HCT116 (cell line): Measurements from ENCODE around the gene ITGA2B. TPM values are rescaled to one million over a fixed set of nuclear protein-coding genes. Genes with fewer than 3 reads are reported as not detected.
"Not testable (repeated sequence)": the region's sequence is repeated elsewhere in the genome, so short reads cannot be mapped to it uniquely, and the experiment has no call there.

Source experiments
- ATAC-seq: fragments of 200-7000 bp; cut with Tn5 transposase; 2 replicates; pipeline ENCODE4 v1.9.1; 2020; ENCODE audit warnings: mild to moderate bottlenecking, moderate library complexity
- BruUV-seq: library from RNA; stranded (reverse); fragments of 400-500 nt; replicated peaks from 2 replicates; lab custom pipeline; 2021; lab: Mats Ljungman, UMichigan
- CTCF ChIA-PET: fragments of 300-600 bp; sonication (Branson Sonifier 250); formaldehyde crosslinking; loops from one replicate; lab custom pipeline; 2021; ENCODE audit warnings: antibody characterized with exemption; lab: Charles Lee
- POLR2A ChIA-PET: fragments of 300-600, 350-600 bp; sonication (Branson Sonifier 250); formaldehyde crosslinking; loops from one replicate; lab custom pipeline; 2021; ENCODE audit warnings: antibody characterized with exemption; lab: Charles Lee
- RAD21 ChIA-PET, 2 experiments: fragments of 300-600 bp; sonication (Branson Sonifier 250); formaldehyde crosslinking; loops; one replicate each; lab custom pipeline; 2023; ENCODE audit warnings: low total read pairs in 2 of 2; ENCODE audit not compliant: uncharacterized antibody in 2 of 2, unreplicated experiment in 2 of 2, low non-redundant PET in 1 of 2; lab: Charles Lee
- DNase-seq: peaks from one replicate; pipeline ENCODE4 v3.0.0-alpha.2; 2010; ENCODE audit warnings: low read depth, low spot score
- H2AFZ ChIP-seq: fragments of 200-600 bp; shearing (Covaris generic), sonication (generic); 2 replicates; pipeline ENCODE4 v1.6.1; 2017; ENCODE audit warnings: low read depth, mixed run types, mixed read lengths, antibody characterized with exemption, low read length; ENCODE audit not compliant: poor library complexity, severe bottlenecking
- H3K27ac ChIP-seq: 2 replicates; pipeline ENCODE4 v1.5.1; 2012; ENCODE audit warnings: low read depth, low read length
- H3K27me3 ChIP-seq: fragments of 200-600 bp; sonication (generic); 2 replicates; pipeline ENCODE4 v1.6.1; 2016; ENCODE audit warnings: mixed run types, low read length, mixed read lengths; ENCODE audit not compliant: insufficient read depth
- H3K36me3 ChIP-seq, 2 experiments: fragments of 200-500 bp in 1 of 2; fragments of 200-600 bp in 1 of 2; sonication (Bioruptor generic) in 1 of 2; sonication (generic) in 1 of 2; 2 replicates each; pipeline versions ENCODE4 v1.5.1 to v1.6.1; 2014 to 2016; ENCODE audit warnings: low read length in 2 of 2, inconsistent platforms in 1 of 2, mixed read lengths in 1 of 2, mixed run types in 1 of 2; ENCODE audit not compliant: insufficient read depth in 2 of 2, control insufficient read depth in 1 of 2
- H3K4me1 ChIP-seq, 2 experiments: fragments of 200-600 bp in 1 of 2; sonication (generic) in 1 of 2; 2 replicates each; pipeline versions ENCODE4 v1.5.1 to v1.6.1; 2012 to 2017; ENCODE audit warnings: low read length in 2 of 2, inconsistent platforms in 1 of 2, mild to moderate bottlenecking in 1 of 2, mixed read lengths in 1 of 2, mixed run types in 1 of 2, moderate library complexity in 1 of 2; ENCODE audit not compliant: insufficient read depth in 2 of 2, control insufficient read depth in 1 of 2
- H3K4me2 ChIP-seq: fragments of 200-600 bp; sonication (generic); 2 replicates; pipeline ENCODE4 v1.6.1; 2017; ENCODE audit warnings: mixed run types, low read length, mixed read lengths
- H3K4me3 ChIP-seq, 2 experiments: fragments of 200-600 bp in 1 of 2; sonication (generic) in 1 of 2; replicated peaks in 1 of 2; 2 replicates each; pipeline ENCODE4 v1.5.1; 2011 to 2016; ENCODE audit warnings: low read length in 2 of 2, control low read depth in 1 of 2, low read depth in 1 of 2, mild to moderate bottlenecking in 1 of 2, mixed read lengths in 1 of 2, mixed run types in 1 of 2
- H3K79me2 ChIP-seq: fragments of 200-600 bp; sonication (generic); 2 replicates; pipeline ENCODE4 v1.6.1; 2017; ENCODE audit warnings: mild to moderate bottlenecking, mixed run types, low read length, moderate library complexity, mixed read lengths; ENCODE audit not compliant: insufficient read depth
- H3K9ac ChIP-seq: fragments of 200-600 bp; sonication (generic); 2 replicates; pipeline ENCODE4 v1.6.1; 2016; ENCODE audit warnings: low read length, mixed read lengths
- H3K9me2 ChIP-seq: fragments of 200-600 bp; sonication (generic), shearing (Covaris generic); 2 replicates; pipeline ENCODE4 v1.6.1; 2017; ENCODE audit warnings: mixed run types, mild to moderate bottlenecking, moderate library complexity; ENCODE audit not compliant: insufficient read depth
- H3K9me3 ChIP-seq, 2 experiments: fragments of 200-500 bp in 1 of 2; fragments of 200-600 bp in 1 of 2; sonication (Bioruptor generic) in 1 of 2; sonication (generic) in 1 of 2; 2 replicates each; pipeline ENCODE4 v1.6.1; 2014 to 2017; ENCODE audit warnings: low read length in 2 of 2, mixed read lengths in 2 of 2, inconsistent platforms in 1 of 2, low read depth in 1 of 2, mild to moderate bottlenecking in 1 of 2, mixed run types in 1 of 2, moderate library complexity in 1 of 2; ENCODE audit not compliant: control insufficient read depth in 1 of 2, insufficient read depth in 1 of 2
- H4K20me1 ChIP-seq: fragments of 200-600 bp; sonication (generic), shearing (Covaris generic); 2 replicates; pipeline ENCODE4 v1.6.1; 2017; ENCODE audit warnings: mixed run types, mild to moderate bottlenecking, moderate library complexity; ENCODE audit not compliant: insufficient read depth
- SIN3A ChIP-seq: IDR thresholded peaks from 2 replicates; pipeline ENCODE4 v1.6.1; 2012; ENCODE audit warnings: low read depth
- intact Hi-C: fragments of 100-400 bp; cut with micrococcal nuclease; formaldehyde crosslinking; loops from 2 replicates; pipeline ENCODE4 v1.10.0; 2022
- total RNA-seq: library from RNA; stranded (reverse); gene quantifications from one replicate; pipeline ENCODE4 v1.2.1, GENCODE V29; 2021; ENCODE audit not compliant: unreplicated experiment

Gene ITGA2B
- total RNA-seq, 1 experiment from 2014 or later, result 7.6 TPM

GRCh38 chr17:44348234-44348987 is 41.0 kb downstream of the ITGA2B start:
- peaks cover 4 to 18% of the 10 kb centered on the region in 2 experiments; a peak in 3 of 4 replicates for H3K4me1 ChIP-seq
- no peak for DNase-seq
- RAD21 ChIA-PET, result no interaction called here
- TF ChIP-seq SIN3A, result no peak
- no peaks in the 10 kb centered on the region for H4K20me1 ChIP-seq
- CTCF ChIA-PET, result interaction anchor here (1.3 to 2.3 kb wide), 2 partner anchors 15 to 139 kb away, joined by 4 to 13 read pairs; partner anchors contain the start of gene FAM171A2
- ATAC-seq, result no peak
- BruUV-seq, result no TSS peak
- no peak overlapping the region for H3K4me2 ChIP-seq
- no peak overlapping the region for H2AFZ ChIP-seq
- H3K27me3 ChIP-seq, result no peaks in the 10 kb centered on the region
- H3K4me3 ChIP-seq, result no peak overlapping the region
- H3K9me2 ChIP-seq, result no peaks in the 10 kb centered on the region
- H3K36me3 ChIP-seq, result peaks cover 0 to 4% of the 10 kb centered on the region in 2 experiments; a peak in 1 of 4 replicates
- intact Hi-C loops, result no loop called here
- no peaks in the 10 kb centered on the region for H3K79me2 ChIP-seq
- H3K9me3 ChIP-seq, result no peaks in the 10 kb centered on the region
- H3K9ac ChIP-seq, result no peak overlapping the region
- POLR2A ChIA-PET, result no interaction called here
- no peak overlapping the region for H3K27ac ChIP-seq

- DNase-seq, H3K4me3 ChIP-seq, H3K9me3 ChIP-seq, intact Hi-C loops, H3K9me2 ChIP-seq, ATAC-seq, H4K20me1 ChIP-seq, H3K79me2 ChIP-seq, H2AFZ ChIP-seq, RAD21 ChIA-PET, H3K9ac ChIP-seq, POLR2A ChIA-PET, BruUV-seq, H3K27me3 ChIP-seq, H3K36me3 ChIP-seq, H3K4me2 ChIP-seq, H3K27ac ChIP-seq: not testable (repeated sequence)
- CTCF ChIA-PET, result interaction anchor here (0.9 to 1.3 kb wide), 2 partner anchors 16 to 403 kb away, joined by 4 read pairs; partner anchors contain the start of gene FAM171A2
- peaks cover 4 to 18% of the 10 kb centered on the region in 2 experiments; a peak in 3 of 4 replicates for H3K4me1 ChIP-seq
Measured at GRCh38 chr17:44347206-44348055, 42.0 kb downstream of the ITGA2B start.
